ENCODE measurements around the gene SLC24A3.

The SLC24A3 gene

DNA sequence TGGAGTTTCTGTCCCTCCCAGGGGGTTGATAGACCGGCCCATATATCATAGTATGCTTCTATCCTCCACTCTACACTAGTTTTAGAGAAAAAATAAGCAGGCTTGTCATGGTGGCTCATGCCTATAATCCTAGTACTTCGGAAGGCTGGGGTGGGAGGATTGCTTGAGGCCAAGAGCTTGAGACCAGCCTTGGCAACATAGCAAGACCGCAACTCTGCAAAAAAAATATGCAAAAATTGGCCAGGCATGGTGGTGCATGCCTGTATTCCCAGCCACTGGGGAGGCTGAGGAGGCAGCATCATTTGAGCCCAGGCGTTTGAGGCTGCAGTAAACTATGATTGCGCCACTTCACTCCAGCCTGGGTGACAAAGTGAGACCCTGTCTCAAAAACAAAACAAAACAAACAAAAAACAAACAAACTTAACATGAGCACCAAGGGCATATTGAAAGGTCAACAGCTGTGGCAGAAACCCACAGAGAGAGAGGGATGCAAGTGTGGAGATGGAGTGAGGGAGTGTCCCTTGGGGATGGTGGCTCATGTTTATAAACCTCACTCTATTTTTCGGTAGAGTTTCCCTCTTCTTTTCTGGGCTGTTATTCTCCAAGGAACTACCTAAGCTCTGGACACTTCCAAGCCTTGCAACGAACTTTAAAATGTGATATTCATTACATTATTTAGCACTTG is 24.1 kb downstream of the SLC24A3 start:
- no peak for DNase-seq (ENCODE audit: low read depth in 1 of 2, low spot score in 1 of 2)

DNA sequence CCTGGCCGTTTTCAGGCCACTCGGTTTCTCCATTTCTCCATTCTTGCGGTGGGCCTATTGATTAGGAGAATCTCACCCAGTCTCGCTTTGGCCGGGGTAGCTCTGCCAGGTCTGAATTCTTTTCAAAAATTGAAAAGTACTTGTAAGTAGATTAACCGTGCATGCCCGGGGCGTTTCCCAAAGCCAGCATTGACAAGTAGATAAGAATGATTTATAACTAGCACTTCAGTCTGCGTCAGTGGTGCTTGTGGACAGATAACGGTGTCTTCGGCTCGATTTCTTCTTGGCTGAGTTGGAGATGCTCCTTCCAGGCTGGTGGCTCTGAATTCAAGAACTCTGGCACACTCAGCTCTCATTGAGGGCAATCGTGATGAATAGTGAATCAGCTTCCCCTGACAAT is 29.0 kb downstream of the SLC24A3 start:
- no peak for DNase-seq (ENCODE audit: low read depth in 1 of 2, low spot score in 1 of 2)

DNA sequence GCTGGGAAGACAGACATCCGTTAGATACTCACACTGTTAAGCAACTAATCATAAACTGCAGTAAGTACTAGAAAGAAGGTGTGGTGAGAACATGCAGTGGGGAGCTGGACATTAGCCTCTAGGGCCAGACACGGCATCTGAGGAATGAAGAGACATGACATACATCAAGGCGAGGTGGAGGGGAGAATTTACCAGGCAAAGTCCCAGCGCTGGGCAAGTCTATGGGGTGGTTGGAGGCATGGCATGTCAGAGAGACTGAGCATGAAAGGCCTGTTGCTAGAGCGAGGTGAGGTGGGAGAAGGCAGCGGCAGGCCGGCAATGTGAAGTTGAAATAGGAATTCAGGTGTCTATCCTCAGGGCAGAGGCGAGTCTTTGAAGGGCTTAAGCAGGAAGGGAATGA is 31.8 kb downstream of the SLC24A3 start:
- DNase-seq (ENCODE audit: low read depth in 1 of 2, low spot score in 1 of 2), result no peak

DNA sequence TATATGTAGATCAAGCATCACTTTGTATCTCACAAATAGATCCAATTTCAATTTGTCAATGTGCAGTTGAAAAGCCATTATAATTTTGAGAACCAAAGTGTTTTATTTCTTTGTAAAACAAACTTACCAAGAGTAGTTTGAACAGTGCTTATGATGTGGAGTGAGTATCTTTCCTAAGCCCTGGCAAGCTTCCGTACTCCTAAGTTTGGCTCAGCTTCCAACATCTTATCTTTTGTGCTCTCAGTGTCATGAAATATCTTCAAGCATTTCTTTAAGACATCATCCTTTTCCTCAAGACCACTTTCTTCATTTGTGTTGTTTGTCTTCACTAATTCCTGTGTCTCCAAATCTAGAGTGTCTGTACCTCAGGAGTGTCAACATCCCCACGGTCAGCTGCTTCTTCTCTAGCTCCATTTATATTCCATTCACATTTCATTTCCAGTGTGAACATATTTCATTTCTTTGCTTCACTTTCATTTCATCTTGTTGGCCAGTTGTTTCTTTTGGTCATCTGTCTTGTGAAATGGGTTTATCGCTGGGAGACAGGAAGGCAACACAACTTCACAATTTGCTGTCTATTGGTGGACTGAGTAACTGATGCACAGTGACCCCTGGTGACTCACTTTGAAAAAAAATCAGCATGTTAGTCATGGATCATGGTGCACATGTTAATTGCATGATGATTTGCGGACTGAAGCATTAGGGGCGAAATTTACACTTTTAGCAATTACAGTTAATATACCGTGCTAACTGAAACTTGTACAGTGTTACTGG is 36.9 kb downstream of the SLC24A3 start:
- no peak for DNase-seq (ENCODE audit: low read depth in 1 of 2, low spot score in 1 of 2)

DNA sequence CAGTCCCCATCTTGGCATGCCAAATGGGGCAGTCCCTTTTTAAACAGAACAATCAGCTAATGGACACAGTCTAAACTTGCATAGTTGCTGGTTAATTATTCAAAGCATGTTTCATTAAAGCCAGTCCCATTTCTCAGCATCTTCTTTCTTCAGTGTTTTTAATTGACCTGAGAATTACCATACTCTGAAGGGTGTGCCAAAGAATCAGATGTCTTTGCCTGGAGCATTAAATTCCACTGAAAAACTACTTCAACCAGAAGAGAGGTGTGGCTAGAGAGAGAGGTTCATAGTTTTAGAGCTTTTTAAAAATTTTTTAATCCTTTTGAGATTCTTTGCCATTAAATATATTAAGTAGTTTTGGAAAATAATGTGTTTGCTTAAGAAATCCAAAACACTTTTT is 37.9 kb downstream of the SLC24A3 start:
- DNase-seq (ENCODE audit: low read depth in 1 of 2, low spot score in 1 of 2), result no peak

DNA sequence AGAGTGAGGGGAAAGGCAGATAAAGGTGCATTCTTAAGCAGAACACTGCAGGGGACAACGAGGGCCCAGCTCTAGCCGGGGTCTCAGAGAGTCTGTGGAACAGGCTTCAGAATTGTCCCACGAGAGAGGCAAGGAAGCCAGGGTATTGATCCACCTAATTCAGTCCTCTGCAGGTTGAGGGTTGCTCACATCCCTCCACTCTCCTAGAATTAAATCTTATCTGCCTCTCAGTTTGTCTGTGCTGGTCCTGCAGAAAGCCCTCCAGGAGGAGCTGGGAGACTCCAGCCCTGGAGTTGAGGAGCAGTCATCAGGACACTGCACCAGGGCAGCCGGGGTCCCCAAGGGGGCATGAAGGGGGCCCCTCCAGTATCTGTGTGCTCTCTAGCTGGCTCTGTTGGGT is 39.1 kb downstream of the SLC24A3 start:
- no peak for DNase-seq (ENCODE audit: low read depth in 1 of 2, low spot score in 1 of 2)

DNA sequence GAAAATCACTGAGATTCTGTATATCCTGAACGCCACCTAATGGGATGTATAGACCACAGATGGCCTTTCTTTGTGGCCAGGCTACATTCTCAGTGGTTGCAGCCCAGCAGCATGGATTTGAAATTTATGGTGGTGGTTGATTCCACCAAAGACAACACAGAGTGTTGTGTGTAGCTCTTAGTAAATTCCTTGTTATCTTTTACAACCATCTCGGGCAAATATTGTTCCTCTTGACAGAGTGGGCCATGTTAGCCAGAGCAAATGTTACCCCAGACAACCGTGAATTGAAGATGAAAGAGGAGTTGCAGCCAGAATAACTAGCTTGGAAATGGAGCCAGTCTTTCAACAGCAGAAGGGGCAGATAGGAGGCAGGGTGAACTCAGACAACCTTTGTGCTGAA is 39.5 kb downstream of the SLC24A3 start:
- no peak for DNase-seq (ENCODE audit: low read depth in 1 of 2, low spot score in 1 of 2)

DNA sequence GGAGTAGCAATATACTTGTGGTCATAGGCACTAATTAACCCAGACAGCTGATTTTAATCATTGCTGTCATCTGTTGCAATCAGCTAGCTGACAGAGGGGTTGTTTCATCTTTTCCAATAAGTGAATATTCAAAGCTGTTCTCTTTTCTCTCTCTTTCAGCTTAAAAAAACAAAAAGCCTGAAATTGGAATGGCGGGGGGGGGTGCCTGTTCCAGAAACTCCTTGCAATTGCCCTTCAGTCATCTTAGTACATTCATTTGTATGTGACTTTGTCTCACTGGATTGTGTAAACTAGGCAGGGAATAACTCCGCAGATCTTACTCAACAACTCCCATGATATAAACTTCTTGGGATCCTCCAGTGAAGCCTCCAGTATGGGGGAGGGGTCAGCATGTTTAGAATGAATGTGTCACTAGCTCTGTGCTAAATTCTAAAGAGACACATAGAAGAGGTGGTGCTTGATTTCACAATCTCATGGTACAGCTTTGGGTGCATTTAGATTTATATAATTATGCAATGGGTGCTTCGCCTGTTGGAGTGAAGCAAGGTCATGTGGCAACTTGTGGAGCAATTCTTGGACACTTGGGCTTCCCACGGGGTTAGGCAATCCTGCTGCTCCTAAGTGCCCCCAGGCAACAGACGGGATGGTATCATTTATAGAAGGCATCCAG is 40.1 kb downstream of the SLC24A3 start:
- no peak for DNase-seq (ENCODE audit: low read depth in 1 of 2, low spot score in 1 of 2)

DNA sequence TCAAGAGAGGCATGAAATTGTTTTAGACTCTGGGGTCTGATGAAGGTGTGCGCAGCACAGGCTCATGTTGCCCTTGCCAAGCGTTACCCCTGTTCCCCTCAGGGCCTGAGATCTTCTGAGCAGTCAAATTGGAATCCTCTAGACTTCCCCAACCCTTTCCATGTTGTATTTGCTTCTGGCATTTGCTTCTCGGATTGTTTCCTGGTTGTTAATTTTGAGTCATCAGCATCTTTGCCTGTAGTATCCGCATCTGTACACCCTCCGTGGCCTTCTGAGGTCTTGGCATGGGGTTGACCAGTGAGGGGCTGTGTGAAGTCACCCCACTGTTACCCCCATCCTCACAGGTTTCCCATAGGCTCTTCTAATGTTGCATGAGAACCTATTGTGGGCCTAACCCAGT is 40.9 kb downstream of the SLC24A3 start:
- no peak for DNase-seq (ENCODE audit: low read depth in 1 of 2, low spot score in 1 of 2)

DNA sequence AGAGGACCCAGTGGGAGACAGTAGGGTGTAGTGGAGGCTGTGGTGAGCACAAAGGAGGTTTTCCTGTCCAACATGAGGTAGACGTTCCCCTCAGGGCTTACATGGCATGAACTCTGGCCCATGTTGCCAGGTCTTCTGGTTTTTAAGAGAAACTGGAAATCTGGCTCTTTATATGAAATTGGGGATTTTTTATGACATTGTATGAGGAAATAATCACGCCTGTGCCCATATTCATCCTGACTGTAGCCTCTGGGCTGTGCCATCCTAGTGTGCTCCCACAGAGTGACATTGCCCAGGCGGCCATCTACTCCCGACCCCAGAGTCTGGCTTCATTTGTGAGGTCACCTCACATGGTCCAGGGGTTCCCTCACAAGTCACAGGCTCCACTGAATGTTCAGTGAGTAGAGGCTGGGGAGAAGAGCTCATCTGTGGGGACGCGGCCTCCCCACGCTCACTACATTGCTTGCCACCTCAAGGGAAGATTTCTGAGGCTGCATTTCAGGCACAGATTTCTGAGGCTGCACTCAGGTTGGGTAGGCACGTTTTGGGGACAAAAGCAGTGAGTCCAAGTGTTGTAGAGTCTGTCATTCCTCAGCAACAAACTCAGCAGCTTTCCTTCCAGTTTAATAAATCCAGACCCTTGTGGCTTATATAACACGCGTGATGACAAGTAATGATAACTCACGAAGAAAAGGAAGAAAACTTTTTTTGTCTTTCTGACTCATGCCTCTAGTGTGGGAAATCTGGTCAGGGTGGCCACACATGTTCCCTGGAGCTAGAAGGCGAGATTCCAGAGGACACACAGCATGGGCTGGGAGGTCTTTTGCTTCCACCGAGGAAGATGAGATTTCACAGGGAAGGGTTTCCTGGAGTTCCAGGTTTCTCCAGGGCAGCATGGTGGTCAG is 41.7 kb downstream of the SLC24A3 start:
- DNase-seq (ENCODE audit: low read depth in 1 of 2, low spot score in 1 of 2), result no peak

DNA sequence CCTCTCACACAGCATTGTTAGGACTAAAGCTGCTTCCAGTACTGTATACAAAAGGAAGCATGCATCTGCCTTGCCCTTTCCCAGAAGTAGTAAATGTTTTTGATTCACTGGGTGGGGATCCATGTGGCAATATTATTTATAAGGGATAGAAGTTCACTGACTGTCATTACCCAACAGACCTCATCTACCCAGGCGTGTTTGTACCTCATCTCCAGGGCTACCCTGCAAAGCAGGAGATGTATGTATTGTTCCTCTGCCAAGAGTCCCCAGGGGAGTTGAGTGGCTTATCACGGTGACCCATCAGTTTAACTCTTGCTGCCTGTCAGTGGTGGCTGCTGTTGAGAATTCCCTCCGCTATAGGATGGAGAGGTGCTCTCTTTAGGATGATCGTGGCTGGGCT is 42.5 kb downstream of the SLC24A3 start:
- DNase-seq (ENCODE audit: low read depth in 1 of 2, low spot score in 1 of 2), result no peak

DNA sequence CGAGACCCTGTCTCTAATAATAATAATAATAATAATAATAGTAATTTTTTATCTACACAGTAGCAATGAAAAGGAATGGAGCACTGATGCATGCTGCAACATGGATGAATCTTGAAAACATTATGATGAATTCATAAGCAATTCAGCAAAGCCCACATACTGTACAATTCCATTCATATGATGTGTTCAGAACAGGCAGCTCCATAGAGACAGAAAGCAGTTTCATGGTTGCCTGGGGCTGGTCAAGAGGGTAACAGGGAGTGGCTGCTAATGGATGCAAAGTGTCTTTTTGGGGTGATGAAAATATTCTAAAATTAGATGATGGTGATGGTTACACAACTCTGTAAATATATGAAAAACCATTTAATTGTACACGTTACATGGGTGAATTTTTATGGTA is 43.6 kb downstream of the SLC24A3 start:
- DNase-seq (ENCODE audit: low read depth in 1 of 2, low spot score in 1 of 2), result no peak

DNA sequence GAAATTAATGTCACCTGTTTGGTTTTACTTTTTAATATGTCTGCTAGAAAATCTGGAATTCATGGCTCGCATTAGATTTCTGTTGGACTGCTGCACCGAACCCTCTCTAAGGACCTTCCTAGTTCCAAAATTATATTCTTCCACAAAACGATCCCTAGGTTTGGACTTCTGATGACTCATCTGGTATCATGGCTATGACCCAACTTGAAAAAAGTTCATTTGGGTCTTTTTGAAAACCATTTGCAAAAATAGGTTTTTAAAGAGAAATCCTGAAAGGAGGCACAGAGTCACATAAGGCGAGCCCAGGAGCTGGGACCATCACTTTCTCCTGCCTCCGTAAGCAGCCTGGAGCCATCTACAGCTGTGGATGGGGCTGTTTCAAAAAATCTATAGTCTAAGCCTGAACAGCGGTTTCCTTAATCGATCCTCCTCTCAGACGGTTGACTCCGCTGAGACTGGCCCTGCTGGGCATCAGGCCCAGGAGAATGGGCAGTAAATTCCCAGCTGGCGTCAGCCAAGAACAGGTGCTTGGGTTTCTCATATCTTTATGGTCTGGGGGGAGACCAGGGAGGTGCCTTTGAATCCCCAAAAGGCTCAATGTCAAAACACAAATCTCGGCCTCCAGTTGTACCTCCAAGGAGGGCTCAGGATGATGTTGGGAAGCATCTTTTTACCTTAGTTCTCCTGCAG is 44.6 kb downstream of the SLC24A3 start:
- no peak for DNase-seq (ENCODE audit: low read depth in 1 of 2, low spot score in 1 of 2)

DNA sequence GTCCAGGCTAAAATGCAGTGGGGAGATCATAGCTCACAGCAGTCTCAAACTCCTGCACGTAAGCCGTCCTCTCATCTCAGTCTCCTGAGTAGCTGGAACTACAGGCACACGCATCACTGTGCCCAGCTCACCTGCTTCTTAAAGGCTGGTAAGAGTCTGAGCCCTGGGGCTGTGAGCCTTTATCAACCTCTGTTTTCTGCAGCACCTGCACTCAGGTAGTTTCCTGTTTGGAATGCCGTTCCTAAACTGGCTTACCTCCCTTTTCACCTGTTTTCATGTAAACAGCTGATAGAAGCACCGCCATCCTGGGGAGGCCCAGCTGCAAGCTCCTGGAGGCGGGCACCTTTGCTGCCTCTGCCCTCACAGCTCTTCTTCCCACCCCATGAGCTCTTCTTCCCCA is 45.4 kb downstream of the SLC24A3 start:
- no peak for DNase-seq (ENCODE audit: low read depth in 1 of 2, low spot score in 1 of 2)

DNA sequence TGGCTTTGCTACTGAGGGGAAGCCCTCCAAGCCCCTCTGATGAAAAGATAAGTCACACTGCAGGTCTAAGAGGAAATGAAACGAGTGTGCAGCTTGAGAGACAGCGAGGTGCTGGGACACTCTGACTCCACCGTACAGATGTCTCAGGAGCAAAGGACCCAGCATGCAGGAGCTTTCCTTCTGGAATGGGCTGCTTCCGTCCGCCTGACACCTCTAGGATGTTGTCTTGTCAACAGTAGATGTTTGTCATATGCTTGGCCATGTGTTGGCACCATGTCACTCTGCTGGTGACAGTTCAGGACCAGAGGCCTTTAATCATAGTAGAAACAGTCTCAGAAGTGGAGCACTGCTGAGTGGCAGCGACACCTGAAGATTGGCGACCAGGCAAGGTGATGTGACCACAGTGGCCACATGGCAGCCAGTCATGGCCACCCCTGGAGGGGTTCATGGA is 46.7 kb downstream of the SLC24A3 start:
- no peak for DNase-seq (ENCODE audit: low read depth in 1 of 2, low spot score in 1 of 2)

DNA sequence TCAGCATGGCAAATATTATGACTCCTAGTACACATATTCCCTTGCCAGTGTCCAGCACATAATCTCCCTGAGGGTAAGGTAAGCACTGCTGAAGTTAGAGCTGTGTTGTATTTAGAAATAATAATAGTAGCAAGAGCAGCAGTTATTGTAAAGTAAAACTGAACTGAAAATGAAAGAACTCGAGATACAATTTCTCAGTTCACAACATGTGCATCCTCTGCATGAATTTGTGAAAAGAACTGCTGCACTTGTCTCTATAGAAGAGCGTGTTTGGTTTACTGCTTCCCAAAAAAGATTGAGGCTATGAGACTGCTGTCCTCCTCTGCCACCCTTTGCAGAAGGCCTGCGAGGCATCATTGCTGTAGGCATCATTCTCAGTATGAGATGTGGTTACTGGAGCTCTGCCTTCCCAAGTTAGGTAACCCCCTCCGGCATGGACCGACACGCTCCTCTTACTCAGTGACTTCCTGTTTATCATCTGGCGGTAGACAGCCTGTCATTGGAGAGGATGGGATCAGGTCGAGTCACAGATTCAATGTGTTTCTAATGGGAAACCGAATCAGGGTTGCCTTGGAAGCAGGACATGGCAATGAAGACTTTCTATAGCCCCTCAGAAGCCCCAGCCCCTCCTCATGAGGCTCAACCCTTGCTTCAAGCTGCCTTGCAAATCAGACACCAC is 48.1 kb downstream of the SLC24A3 start:
- no peak for DNase-seq (ENCODE audit: low read depth in 1 of 2, low spot score in 1 of 2)

DNA sequence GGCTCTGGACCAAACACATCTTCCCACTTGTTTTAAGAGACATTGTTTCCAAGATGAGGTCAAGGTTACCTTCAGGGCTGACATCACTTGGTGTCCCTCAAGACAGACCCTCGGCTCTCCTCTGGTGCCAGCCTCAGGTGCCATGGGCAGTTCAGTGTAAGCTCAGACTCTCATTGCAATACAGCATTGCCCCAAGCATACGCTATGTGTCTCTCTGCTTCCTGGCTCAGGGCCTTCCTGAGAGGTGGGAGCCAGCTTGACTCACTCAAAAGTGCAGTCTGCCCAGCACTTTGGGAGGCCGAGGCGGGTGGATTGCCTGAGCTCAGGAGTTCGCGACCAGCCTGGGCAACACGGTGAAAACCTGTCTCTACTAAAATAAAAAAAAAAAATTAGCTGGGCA is 51.7 kb downstream of the SLC24A3 start:
- DNase-seq (ENCODE audit: low read depth in 1 of 2, low spot score in 1 of 2), result no peak

DNA sequence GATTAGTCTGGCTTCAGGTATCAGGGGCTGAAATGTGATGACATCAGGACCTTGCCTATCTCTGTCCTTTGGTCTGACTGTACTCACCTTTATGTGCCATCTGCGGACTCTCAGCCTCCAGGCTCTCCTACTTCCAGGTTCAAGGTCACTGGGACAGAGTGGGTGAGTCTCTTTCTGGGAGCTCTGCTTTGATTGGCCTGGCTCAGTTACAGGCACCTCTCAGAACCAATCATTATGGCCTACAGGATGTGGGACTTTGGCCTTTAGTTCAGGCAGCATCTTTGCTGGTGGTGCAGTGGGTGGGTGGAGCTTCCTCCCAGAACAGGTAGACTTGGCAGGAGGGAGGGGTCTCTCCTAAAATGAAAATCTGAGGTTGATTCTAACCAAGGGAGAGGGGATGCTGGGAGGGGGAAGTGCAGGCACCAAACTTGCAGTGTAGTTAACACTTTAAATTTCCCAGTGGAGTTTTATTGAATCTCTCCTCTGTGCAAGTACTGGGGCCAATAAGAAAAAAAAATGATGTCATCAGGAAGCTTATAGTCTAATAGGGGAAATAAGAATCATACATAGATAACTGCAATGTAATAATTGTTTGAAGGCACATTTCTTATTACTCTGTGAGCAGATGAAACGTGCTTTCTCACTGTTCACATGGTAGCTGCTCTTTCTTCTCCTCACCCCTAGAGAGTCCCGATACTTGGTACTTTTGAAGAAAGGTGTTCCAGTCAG is 53.4 kb downstream of the SLC24A3 start:
- no peak for DNase-seq (ENCODE audit: low read depth in 1 of 2, low spot score in 1 of 2)

DNA sequence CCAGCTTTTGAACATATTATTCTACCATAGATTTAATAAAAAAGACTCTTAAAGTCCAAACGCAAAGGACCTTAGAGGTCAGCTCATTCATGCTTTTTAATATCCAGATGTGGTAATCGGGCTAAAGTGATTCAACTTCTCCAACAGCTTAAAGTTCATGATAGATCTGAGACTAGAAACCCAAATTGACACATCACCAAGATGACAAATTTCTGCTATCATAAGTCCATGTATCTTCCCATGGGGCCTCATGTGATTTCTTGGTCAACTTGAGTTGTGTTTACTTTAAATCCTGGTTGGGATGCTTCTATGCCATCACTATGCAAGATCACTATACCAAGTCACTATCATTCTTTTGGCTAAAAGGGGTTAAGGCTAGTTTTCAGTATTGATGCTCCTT is 56.0 kb downstream of the SLC24A3 start:
- DNase-seq (ENCODE audit: low read depth in 1 of 2, low spot score in 1 of 2), result no peak
